NB4 (cell line): ENCODE data around the gene SLC6A6.
"Not testable (repeated sequence)": the region's sequence is repeated elsewhere in the genome, so short reads cannot be mapped to it uniquely, and the experiment has no call there.

ENCODE experiments used
- DNase-seq: peaks from one replicate; pipeline ENCODE4 v3.0.0; 2010; ENCODE audit warnings: low read depth
- H3K4me3 ChIP-seq: one replicate; pipeline ENCODE4 v1.5.1; 2011; ENCODE audit warnings: mild to moderate bottlenecking, low read depth, low read length, moderate library complexity
- MAX ChIP-seq: IDR thresholded peaks from 2 replicates; pipeline ENCODE4 v1.6.1; 2011; ENCODE audit warnings: low read depth, low read length
- MYC ChIP-seq: IDR thresholded peaks from 2 replicates; pipeline ENCODE4 v1.6.1; 2011; ENCODE audit warnings: low read depth, low read length
- POLR2A ChIP-seq: IDR thresholded peaks from 2 replicates; pipeline ENCODE4 v1.6.1; 2011; ENCODE audit warnings: mild to moderate bottlenecking; ENCODE audit not compliant: insufficient read length; ENCODE audit errors: extremely low read depth
- TF ChIP-seq, protein P1 (sequence below): IDR thresholded peaks from one replicate; pipeline ENCODE4 v1.5.1; 2012; ENCODE audit warnings: low read depth, low read length

Gene SLC6A6

GRCh38 chr3:14435175-14436014 lies 33.0 kb downstream of the SLC6A6 start:
- H3K4me3 ChIP-seq = no peak overlapping the region
- no peak for DNase-seq
- TF ChIP-seq MYC = no peak
- TF ChIP-seq MAX = no peak
- no peak for TF ChIP-seq POLR2A
- TF ChIP-seq, protein P1, sequence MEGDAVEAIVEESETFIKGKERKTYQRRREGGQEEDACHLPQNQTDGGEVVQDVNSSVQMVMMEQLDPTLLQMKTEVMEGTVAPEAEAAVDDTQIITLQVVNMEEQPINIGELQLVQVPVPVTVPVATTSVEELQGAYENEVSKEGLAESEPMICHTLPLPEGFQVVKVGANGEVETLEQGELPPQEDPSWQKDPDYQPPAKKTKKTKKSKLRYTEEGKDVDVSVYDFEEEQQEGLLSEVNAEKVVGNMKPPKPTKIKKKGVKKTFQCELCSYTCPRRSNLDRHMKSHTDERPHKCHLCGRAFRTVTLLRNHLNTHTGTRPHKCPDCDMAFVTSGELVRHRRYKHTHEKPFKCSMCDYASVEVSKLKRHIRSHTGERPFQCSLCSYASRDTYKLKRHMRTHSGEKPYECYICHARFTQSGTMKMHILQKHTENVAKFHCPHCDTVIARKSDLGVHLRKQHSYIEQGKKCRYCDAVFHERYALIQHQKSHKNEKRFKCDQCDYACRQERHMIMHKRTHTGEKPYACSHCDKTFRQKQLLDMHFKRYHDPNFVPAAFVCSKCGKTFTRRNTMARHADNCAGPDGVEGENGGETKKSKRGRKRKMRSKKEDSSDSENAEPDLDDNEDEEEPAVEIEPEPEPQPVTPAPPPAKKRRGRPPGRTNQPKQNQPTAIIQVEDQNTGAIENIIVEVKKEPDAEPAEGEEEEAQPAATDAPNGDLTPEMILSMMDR = no peak

- H3K4me3 ChIP-seq = no peak overlapping the region
- DNase-seq = no peak
- no peak for TF ChIP-seq MYC
- no peak for TF ChIP-seq MAX
- TF ChIP-seq POLR2A = no peak
- TF ChIP-seq, protein P1 = no peak
Measured at GRCh38 chr3:14436954-14437281, 34.5 kb downstream of the SLC6A6 start.

DNA sequence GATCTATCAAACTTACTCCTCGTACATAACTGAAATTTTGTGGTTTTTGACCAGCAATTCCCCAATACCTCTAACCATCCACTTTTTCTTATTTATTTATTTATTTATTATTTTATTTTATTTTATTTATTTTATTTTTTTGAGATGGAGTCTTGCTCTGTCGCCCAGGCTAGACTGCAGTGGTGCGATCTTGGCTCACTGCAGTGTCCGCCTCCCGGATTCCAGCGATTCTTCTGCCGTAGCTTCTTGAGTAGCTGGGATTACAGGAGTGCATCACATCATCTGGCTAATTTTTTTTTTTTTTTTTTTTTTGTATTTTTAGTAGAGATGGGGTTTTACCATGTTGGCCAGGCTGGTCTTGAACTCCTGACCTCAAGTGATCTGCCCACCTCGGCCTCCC lies 35.3 kb downstream of the SLC6A6 start:
- DNase-seq, H3K4me3 ChIP-seq: not testable (repeated sequence)

DNA sequence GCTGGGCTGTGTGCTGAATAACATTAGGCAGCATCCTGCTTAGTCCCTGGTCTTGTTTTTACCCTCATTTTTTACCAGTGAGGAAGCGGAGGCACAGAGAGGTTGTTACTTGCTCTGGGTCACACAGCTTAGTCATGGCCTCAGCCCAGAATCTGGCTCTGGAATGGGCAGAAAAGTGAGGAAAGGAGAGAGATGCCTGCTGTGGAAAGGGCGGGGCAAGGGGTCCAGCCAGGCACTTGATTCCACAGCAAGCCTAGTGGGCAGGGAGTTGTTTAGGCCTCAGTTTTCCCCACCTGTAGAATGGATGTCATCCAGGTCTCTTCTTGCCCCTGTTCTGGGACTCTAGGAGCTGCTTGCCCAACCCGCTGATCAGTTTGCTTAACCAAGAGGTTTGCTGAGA lies 35.9 kb downstream of the SLC6A6 start:
- DNase-seq = no peak
- no peak overlapping the region for H3K4me3 ChIP-seq
- TF ChIP-seq MAX = no peak
- no peak for TF ChIP-seq MYC
- no peak for TF ChIP-seq POLR2A
- TF ChIP-seq, protein P1 = no peak

DNA sequence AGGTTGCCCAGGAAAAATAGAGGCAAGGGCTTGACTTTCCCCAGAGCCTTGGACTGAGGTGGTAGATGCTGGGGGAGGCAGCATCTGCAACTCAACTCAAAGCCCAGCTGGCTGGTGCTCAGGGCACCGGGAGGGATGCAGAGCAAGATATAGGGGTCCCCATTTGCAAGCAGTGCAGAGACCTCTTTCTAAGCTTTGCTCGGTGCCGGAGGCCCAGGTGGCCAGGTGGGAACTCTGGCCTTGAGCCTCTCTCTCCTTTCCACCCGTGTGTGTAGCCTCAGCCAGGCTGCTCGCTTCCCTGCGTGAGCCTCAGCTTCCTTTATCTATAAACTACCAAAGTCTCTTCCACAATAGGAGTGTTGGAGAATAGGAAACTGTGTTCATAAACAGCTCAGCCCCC lies 36.5 kb downstream of the SLC6A6 start:
- TF ChIP-seq MYC = no peak
- no peak for TF ChIP-seq POLR2A
- TF ChIP-seq, protein P1 = no peak
- TF ChIP-seq MAX = no peak
- DNase-seq = no peak

GRCh38 chr3:14439501-14440167 lies 37.2 kb downstream of the SLC6A6 start:
- no peak for TF ChIP-seq POLR2A
- no peak for TF ChIP-seq MAX
- TF ChIP-seq MYC = no peak
- TF ChIP-seq, protein P1 = no peak
- DNase-seq = peak; percentile 81
- no peak overlapping the region for H3K4me3 ChIP-seq

More for the DNA sequence above, 36.5 kb downstream of the SLC6A6 start:
- H3K4me3 ChIP-seq = no peak overlapping the region
